ENCODE results near the gene SELENOI.
"Not testable (repeated sequence)": the region's sequence is repeated elsewhere in the genome, so short reads cannot be mapped to it uniquely, and the experiment has no call there.

SELENOI gene

GRCh38 chr2:26327291-26328272 is 18.4 kb upstream of the SELENOI start:
- DNase-seq, result no peak

DNA sequence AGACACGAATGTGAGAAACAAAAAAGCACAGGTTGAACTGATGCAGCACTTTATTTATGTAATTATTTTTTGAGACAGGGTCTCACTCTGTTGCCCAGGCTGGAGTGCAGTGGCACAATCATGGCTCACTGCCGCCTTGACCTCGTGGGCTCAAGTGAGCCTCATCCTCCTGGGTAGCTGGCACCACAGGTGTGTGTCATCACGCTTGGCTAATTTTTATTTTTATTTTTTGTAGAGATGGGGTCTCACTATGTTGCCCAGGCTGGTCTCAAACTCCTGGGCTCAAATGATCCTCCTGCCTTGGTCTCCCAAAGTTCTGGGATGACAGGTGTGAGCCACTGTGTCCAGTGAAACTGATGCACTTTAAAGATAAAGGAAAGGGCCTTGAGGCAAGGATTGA is 16.9 kb upstream of the SELENOI start:
- DNase-seq, result not testable (repeated sequence)

DNA sequence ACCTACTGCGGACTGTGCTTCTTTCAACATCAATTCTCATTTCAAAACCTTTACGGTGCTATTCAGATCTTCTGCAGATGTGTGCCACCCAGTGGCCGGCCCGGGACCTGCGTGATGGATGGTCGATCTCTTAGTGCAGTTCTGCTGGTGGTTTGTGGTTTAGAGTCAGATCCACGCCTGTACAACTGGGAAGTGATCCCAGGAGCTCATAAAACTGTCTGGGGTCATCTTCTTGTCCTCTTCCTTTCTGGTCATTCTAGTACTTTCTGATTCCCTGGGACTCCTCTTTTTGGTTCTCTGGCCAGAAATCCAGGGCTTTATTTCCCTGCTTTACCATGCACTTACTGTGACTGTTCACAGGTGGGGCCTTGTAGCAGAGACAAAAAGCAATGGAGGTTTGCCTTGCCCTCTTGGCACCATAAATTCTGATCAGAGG is 15.8 kb upstream of the SELENOI start:
- DNase-seq, result peak; percentile 79

DNA sequence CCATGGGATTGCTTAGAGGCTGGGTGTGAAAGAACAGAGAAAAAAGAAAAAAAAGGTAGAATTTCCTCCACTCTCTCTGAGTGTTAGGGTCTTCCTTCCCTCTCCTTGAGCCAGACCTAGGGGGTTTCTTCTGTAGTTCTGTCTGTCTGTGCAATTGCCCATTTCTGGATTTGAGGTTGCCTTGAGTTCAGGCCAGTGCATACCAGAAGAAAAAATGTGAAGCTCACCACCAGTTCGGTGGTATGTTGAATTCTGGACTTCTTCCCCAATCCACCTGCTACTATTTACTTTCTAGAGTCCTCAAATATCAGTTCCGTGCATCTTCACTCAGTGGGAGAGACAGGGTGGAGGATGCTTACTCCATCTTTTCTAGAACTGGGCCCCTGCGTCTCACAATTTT is 15.3 kb upstream of the SELENOI start:
- no peak for DNase-seq

- not testable (repeated sequence) for DNase-seq
These were observed 14.6 kb upstream of the SELENOI start for GRCh38 chr2:26331321-26331720.

DNA sequence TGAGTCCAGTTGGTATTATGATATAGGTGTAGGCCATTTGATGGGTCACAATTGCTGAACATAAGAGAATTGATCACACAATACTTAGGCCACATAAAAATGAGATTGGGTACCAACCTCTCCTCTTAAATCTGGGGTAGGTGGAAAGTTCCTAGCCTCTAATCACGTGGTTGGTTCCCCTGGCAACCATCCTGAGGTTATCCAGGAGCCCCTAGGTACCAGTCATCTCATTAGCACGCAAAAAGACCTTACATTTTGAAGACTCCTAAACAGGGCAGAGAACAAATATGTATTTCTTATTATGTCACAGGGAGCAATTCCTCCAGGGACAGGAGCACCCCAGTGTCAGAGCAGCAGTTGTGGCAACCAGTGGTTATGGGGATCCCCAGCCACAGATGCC is 12.7 kb upstream of the SELENOI start:
- no peak for DNase-seq

DNA sequence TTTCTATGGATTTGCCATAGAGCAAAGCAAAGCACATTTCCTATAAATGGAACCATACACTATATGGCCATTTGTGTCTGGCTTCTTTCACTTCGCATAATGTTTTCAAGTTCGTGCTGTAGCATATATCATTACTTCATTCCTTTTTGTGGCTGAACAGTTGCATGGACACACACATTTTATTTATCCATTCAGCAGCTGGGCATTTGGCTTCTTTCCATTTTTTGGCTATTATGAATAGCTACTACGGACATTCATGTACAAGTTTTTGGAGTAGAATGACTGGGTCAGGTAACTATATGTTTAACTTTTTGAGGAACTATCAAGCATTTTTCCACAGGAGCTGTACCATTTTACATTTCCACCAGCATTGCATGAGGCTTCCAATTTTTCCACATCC is 10.7 kb upstream of the SELENOI start:
- DNase-seq, result no peak

- no peak for DNase-seq
These were observed 9.2 kb upstream of the SELENOI start for GRCh38 chr2:26336719-26337118.

GRCh38 chr2:26337298-26337697 is 8.6 kb upstream of the SELENOI start:
- DNase-seq, result no peak

- no peak for DNase-seq
These were observed 5.1 kb upstream of the SELENOI start for GRCh38 chr2:26340831-26341230.

DNA sequence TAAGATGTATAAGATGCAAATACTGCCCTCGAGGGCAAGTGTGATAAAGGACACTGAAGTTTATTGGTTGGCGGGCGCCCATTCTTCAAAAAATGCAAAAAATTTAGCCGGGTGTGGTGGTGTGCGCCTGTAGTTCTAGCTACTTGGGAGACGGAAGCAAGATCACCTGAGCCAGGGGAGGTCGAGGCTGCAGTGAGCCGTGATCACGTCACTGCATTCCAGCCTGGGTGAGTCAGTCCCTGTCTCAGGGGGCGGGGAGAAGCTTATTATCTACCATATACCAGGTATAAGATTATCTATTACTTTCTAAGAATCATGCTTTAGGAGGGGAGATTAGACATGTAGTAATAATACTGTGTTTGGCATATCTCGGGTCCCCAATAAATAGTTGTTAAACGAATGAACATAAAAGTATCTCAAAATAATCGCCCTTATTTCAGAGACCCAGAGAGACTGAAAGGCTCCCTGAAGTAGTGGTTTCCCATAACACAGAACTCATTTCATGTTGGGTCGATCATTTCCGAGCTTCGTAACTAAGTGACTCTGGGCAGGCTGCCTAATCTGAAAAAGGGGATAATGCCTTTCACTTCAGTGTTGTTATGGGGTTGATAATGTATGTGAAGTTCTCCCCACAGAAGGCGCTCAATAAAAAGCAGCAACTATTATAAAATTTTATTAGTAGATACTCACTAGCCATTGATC is 1.2 kb upstream of the SELENOI start:
- DNase-seq, result no peak

DNA sequence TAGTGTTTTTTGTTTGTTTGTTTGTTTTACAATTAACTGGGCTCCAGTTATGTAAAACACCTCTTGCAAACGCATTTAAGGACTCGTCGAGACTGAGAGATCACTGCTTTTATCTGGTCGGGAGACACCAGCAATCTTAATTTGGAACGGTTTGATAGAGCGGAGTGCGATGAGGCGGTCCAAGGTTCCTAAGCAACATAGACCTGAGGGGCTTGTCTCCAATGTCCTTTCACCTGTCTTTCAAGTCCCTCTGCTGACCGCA is 729 bp upstream of the SELENOI start:
- no peak for DNase-seq

- peak; percentile 62 for DNase-seq
These were observed 611 bp downstream of the SELENOI start, which contains the start of gene ADGRF3 for GRCh38 chr2:26346454-26347053. Gene ADGRF3 (minus strand): TSS chr2:26346789. CDS start chr2:26346234, 555 bp downstream.

- DNase-seq, result no peak
These were observed 1.4 kb downstream of the SELENOI start for GRCh38 chr2:26347286-26347865.

- DNase-seq, result no peak
These were observed 3.7 kb downstream of the SELENOI start for GRCh38 chr2:26349690-26350089.

- DNase-seq, result no peak
These were observed 5.6 kb downstream of the SELENOI start for GRCh38 chr2:26351375-26352090.

GRCh38 chr2:26352892-26353291 is 6.9 kb downstream of the SELENOI start:
- no peak for DNase-seq

DNA sequence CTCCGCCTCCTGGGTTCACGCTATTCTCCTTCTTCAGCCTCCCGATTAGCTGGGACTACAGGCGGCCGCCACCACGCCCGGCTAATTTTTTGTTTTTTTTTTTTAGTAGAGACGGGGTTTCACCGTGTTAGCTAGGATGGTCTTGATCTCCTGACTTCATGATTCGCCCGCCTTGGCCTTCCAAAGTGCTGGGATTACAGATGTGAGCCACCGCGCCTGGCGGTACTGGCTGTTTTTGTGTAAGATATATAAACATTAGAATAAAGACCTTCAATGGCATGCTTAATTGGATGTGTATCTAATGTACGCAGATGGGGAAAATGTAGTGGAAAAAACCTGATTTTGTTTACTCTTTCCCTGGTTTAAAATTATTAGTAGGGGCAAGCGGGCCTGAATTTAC is 8.5 kb downstream of the SELENOI start:
- not testable (repeated sequence) for DNase-seq

DNA sequence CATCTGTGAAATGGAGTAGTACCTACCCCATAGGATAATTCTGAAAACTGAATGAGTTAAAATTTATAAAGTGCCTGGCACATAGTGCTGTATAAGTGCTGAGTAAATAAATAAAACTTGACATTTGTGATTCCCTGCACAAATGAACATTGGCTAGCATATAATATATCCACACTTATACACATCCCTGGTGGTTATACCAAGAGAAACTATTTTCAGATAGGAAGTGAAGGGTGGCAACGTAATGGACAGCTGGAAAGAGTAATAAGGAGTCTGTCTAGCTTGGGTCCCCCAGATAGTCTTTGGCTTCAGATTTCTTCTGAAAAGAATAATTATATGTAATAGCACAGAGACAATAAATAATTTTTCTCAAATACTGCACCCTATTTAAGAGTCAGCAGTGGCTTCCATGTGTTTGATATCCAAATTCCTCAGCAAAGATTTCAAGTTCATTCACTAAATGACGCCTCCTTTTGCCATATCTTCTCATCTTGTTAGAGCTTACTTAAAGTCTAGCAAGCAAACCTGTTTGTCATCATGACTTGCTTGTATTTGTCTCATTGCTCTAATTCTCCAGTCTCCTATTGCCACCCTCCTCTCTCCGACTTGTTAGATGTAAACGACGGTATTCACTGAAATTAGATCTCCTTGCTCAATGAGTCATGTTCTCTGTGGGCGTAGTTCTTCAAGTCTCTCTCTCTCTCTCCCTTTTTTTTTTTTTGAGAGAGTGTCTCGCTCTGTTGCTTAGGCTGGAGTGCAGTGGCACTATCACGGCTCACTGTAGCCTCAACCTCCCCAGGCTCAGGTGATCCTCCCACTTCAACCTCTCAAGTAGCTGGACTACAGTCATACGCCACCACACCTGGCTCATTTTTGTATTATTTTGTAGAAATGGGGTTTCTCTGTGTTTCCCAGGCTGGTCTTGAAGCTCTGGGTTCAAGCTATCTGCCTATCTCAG is 9.4 kb downstream of the SELENOI start:
- no peak for DNase-seq

DNA sequence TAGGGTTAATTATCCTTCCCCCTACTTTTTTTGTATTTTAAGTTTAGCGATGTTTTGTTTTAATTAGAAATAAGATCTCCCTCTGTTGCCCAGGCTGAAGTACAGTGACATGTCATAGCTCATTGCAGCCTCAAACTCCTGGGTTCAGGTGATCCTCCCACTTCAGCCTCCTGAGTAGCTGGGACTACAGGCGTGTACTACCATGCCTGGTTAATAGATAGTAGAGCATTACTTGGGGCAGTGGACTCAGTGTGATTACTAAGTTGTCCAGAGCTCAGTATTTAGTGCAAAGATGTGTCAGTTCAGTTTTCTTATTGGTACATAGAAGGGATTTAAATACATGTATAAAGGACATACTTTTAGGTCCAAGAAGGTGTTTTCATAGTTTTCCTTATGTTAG is 10.2 kb downstream of the SELENOI start:
- DNase-seq, result no peak

DNA sequence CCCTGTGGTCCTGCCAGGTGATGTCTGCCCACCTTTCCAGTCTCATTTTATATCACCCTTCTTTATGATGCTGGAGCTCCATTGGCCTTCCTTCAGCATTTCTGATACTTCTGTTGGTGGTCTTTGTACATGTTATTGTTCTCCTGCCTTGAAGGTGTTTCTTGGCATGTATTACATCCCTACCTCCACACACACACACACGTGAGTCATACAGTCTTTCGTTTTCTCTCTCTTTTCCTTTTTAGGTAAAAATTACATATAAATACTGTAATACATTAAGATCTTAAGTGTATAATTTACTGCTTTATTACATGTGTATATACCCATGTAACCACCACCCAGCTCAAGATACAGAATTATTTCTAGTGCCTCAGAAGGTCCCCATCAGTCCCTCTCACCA is 10.8 kb downstream of the SELENOI start:
- DNase-seq, result no peak

All from CD4-positive, alpha-beta T cell treated with Interleukin-15 for 1 hour (primary cell).